IMR-90 (cell line): ENCODE data around the gene COG7. TPM values are rescaled to one million over a fixed set of nuclear protein-coding genes. Genes with fewer than 3 reads are reported as not detected.
"Not testable (repeated sequence)": the region's sequence is repeated elsewhere in the genome, so short reads cannot be mapped to it uniquely, and the experiment has no call there.

Source experiments
- ATAC-seq: fragments of 200-7000 bp; cut with Tn5 transposase; 2 replicates; pipeline ENCODE4 v1.9.1; 2020; ENCODE audit warnings: low read depth, mild to moderate bottlenecking, moderate library complexity
- BruUV-seq: library from RNA; stranded (reverse); fragments of 400-500 nt; replicated peaks from 2 replicates; lab custom pipeline; 2021; lab: Mats Ljungman, UMichigan
- CTCF ChIA-PET: fragments of 300-600 bp; formaldehyde crosslinking; extraction: SDS; loops from one replicate; lab custom pipeline; 2021; ENCODE audit warnings: antibody characterized with exemption; lab: Yijun Ruan, JAX
- POLR2A ChIA-PET: fragments of 300-600 bp; sonication (Branson Sonifier 250); formaldehyde crosslinking; loops from one replicate; lab custom pipeline; 2022; ENCODE audit warnings: antibody characterized with exemption; ENCODE audit not compliant: unreplicated experiment; lab: Charles Lee
- DNase-seq: peaks from one replicate; pipeline ENCODE4 v3.0.0; 2013
- H2AFZ ChIP-seq: replicated peaks from 2 replicates; pipeline ENCODE3; 2013; ENCODE audit warnings: low read length, mild to moderate bottlenecking; ENCODE audit not compliant: poor library complexity
- H2AK5ac ChIP-seq: 2 replicates; pipeline ENCODE4 v1.6.1; 2013; ENCODE audit warnings: low read depth, low read length, inconsistent platforms
- H2AK9ac ChIP-seq: replicated peaks from 2 replicates; pipeline ENCODE3; 2013; ENCODE audit warnings: mild to moderate bottlenecking, low read depth, low read length, moderate library complexity; ENCODE audit not compliant: poor library complexity
- H2BK120ac ChIP-seq: 2 replicates; pipeline ENCODE4 v1.6.1; 2013; ENCODE audit warnings: low read depth, low read length, inconsistent platforms
- H2BK15ac ChIP-seq: 3 replicates; pipeline ENCODE4 v1.6.1; 2013; ENCODE audit warnings: low read depth, low read length, inconsistent platforms
- H2BK20ac ChIP-seq: 2 replicates; pipeline ENCODE4 v1.6.1; 2013; ENCODE audit warnings: low read depth, mild to moderate bottlenecking, inconsistent platforms, low read length, moderate library complexity
- H2BK5ac ChIP-seq: 2 replicates; pipeline ENCODE4 v1.6.1; 2013; ENCODE audit warnings: mild to moderate bottlenecking, low read depth, low read length, inconsistent platforms; ENCODE audit not compliant: poor library complexity, severe bottlenecking
- H3K14ac ChIP-seq: replicated peaks from 2 replicates; pipeline ENCODE4 v1.6.1; 2013; ENCODE audit warnings: low read depth, low read length, inconsistent platforms
- H3K18ac ChIP-seq: 2 replicates; pipeline ENCODE4 v1.6.1; 2013; ENCODE audit warnings: low read depth, low read length, control low read depth
- H3K23ac ChIP-seq: 2 replicates; pipeline ENCODE4 v1.6.1; 2013; ENCODE audit warnings: low read depth, low read length, inconsistent platforms
- H3K27ac ChIP-seq: 2 replicates; pipeline ENCODE4 v1.5.1; 2013; ENCODE audit warnings: mild to moderate bottlenecking, control low read depth, low read length; ENCODE audit not compliant: insufficient read depth
- H3K27me3 ChIP-seq: 2 replicates; pipeline ENCODE4 v1.6.1; 2013; ENCODE audit warnings: low read length; ENCODE audit not compliant: control insufficient read depth, insufficient read depth
- H3K36me3 ChIP-seq: 2 replicates; pipeline ENCODE4 v1.6.1; 2013; ENCODE audit warnings: low read length, mixed read lengths; ENCODE audit not compliant: control insufficient read depth, insufficient read depth
- H3K4ac ChIP-seq: 2 replicates; pipeline ENCODE4 v1.6.1; 2013; ENCODE audit warnings: low read depth, low read length, inconsistent platforms
- H3K4me1 ChIP-seq: 2 replicates; pipeline ENCODE4 v1.6.1; 2013; ENCODE audit warnings: low read length, mixed read lengths; ENCODE audit not compliant: control insufficient read depth, insufficient read depth
- H3K4me2 ChIP-seq: 2 replicates; pipeline ENCODE4 v1.6.1; 2013; ENCODE audit warnings: low read depth, mild to moderate bottlenecking, control low read depth, low read length, moderate library complexity
- H3K4me3 ChIP-seq: 2 replicates; pipeline ENCODE4 v1.5.1; 2013; ENCODE audit warnings: low read depth, mild to moderate bottlenecking, control low read depth, low read length, moderate library complexity; ENCODE audit not compliant: insufficient read depth
- H3K56ac ChIP-seq: 2 replicates; pipeline ENCODE4 v1.6.1; 2013; ENCODE audit warnings: low read length, inconsistent platforms; ENCODE audit not compliant: insufficient read depth; ENCODE audit errors: extremely low read depth
- H3K79me1 ChIP-seq, 2 experiments: 2 replicates each; pipeline ENCODE4 v1.6.1; 2013; ENCODE audit warnings: low read length in 2 of 2, inconsistent platforms in 1 of 2, low read depth in 1 of 2
- H3K9ac ChIP-seq: 2 replicates; pipeline ENCODE4 v1.6.1; 2013; ENCODE audit warnings: low read depth, low read length, control low read depth
- H3K9me1 ChIP-seq: 2 replicates; pipeline ENCODE4 v1.6.1; 2013; ENCODE audit warnings: low read length, inconsistent platforms; ENCODE audit not compliant: insufficient read depth
- H3K9me3 ChIP-seq: 2 replicates; pipeline ENCODE4 v1.6.1; 2013; ENCODE audit warnings: low read length; ENCODE audit not compliant: control insufficient read depth, insufficient read depth
- H4K20me1 ChIP-seq: 2 replicates; pipeline ENCODE4 v1.6.1; 2013; ENCODE audit warnings: low read length, inconsistent platforms; ENCODE audit not compliant: insufficient read depth
- H4K5ac ChIP-seq: 2 replicates; pipeline ENCODE4 v1.6.1; 2013; ENCODE audit warnings: mild to moderate bottlenecking, low read depth, low read length, control low read depth
- H4K8ac ChIP-seq, 2 experiments: 2 replicates each; pipeline ENCODE4 v1.6.1; 2013; ENCODE audit warnings: low read depth in 2 of 2, low read length in 2 of 2, control low read depth in 1 of 2, inconsistent platforms in 1 of 2
- H4K91ac ChIP-seq: 2 replicates; pipeline ENCODE4 v1.6.1; 2013; ENCODE audit warnings: low read depth, low read length, inconsistent platforms; ENCODE audit not compliant: insufficient read depth
- CHD1 ChIP-seq: IDR thresholded peaks from 2 replicates; pipeline ENCODE4 v1.6.1; 2012; ENCODE audit warnings: low read depth, low read length, improper control_type of control experiment
- FOS ChIP-seq: fragments of 150-350 bp; IDR thresholded peaks from 2 replicates; pipeline ENCODE4 v1.6.1; 2016; ENCODE audit warnings: low read depth, low read length
- MAZ ChIP-seq: IDR thresholded peaks from 2 replicates; pipeline ENCODE4 v1.6.1; 2012; ENCODE audit warnings: low read depth, mild to moderate bottlenecking, low read length, improper control_type of control experiment, moderate library complexity, borderline replicate concordance
- RAD21 ChIP-seq: IDR thresholded peaks from 2 replicates; pipeline ENCODE4 v1.6.1; 2012; ENCODE audit warnings: low read length, improper control_type of control experiment
- RCOR1 ChIP-seq: IDR thresholded peaks from 2 replicates; pipeline ENCODE4 v1.6.1; 2012; ENCODE audit warnings: mild to moderate bottlenecking, low read length, improper control_type of control experiment; ENCODE audit not compliant: insufficient replicate concordance
- USF2 ChIP-seq: fragments of 150-350 bp; IDR thresholded peaks from 2 replicates; pipeline ENCODE4 v1.6.1; 2017; ENCODE audit warnings: mild to moderate bottlenecking, antibody characterized with exemption, low read length, low read depth
- WGBS, 2 experiments: methylation state at CpG; one replicate each; pipeline versions ENCODE4 v1.1.5 to v1.1.7; 2013; ENCODE audit warnings: missing lambda C conversion rate in 2 of 2; ENCODE audit not compliant: insufficient read length in 1 of 2; ENCODE audit errors: extremely low coverage in 2 of 2; 5-methylcytosine and 5-hydroxymethylcytosine counted together
- dilution Hi-C: fragments of 300-500 bp; cut with HindIII; formaldehyde crosslinking; loops from one replicate; pipeline ENCODE4 v1.14.3; 2018; ENCODE audit warnings: low sequenced_read_pairs; ENCODE audit not compliant: unreplicated experiment
- in situ Hi-C: fragments of 300-500 bp; cut with MboI; formaldehyde crosslinking; loops from 3 replicates; pipeline ENCODE4 v1.14.3; 2019; ENCODE audit warnings: low sequenced_read_pairs, inconsistent platforms, mixed read lengths
- intact Hi-C: fragments of 100-400 bp; cut with micrococcal nuclease; formaldehyde crosslinking; loops from 2 replicates; pipeline ENCODE4 v1.10.0; 2022
- polyA plus RNA-seq, 3 experiments: library from polyadenylated mRNA; depleted of rRNA; stranded (reverse); fragments of >200 nt; gene quantifications; 2 replicates each; pipeline ENCODE4 v1.2.3, GENCODE V29; 2012; ENCODE audit warnings: low replicate concordance in 1 of 3
- total RNA-seq: library from RNA; depleted of rRNA; stranded (reverse); fragments of >200 nt; gene quantifications from 2 replicates; pipeline ENCODE4 v1.2.3, GENCODE V29; 2012

Gene COG7
- total and polyA plus RNA-seq, 2 of the 4 experiments (the other 2 are of a cell fraction), result 28.5 to 43.7 TPM

GRCh38 chr16:23391381-23392222, 61.4 kb downstream of the COG7 start:
- H3K9me3 ChIP-seq, result no peaks in the 10 kb centered on the region
- no peak overlapping the region for H3K4me2 ChIP-seq
- no peak overlapping the region for H3K27ac ChIP-seq
- H3K18ac ChIP-seq, result no peak overlapping the region
- DNase-seq (no peak), ATAC-seq (no peak)
- H3K4ac ChIP-seq, result no peak overlapping the region
- H2BK20ac ChIP-seq, result no peak overlapping the region
- peaks cover 1% of the 10 kb centered on the region; the same call in 1 of the 2 replicates for H3K4me1 ChIP-seq
- no peak overlapping the region for H4K5ac ChIP-seq
- no peak overlapping the region for H3K23ac ChIP-seq
- in situ Hi-C loops, result no loop called here
- WGBS, 2 experiments, result 100% methylated on average over 6 of the region's 17 CpGs; no CpG with 5 or more reads in 1 of the 2 experiments
- H4K8ac ChIP-seq, result no peak overlapping the region
- TF ChIP-seq MAZ, result no peak
- no peak for TF ChIP-seq FOS
- TF ChIP-seq CHD1, result no peak
- no peak for TF ChIP-seq RCOR1
- no peak for TF ChIP-seq RAD21
- TF ChIP-seq USF2, result no peak
- POLR2A ChIA-PET, result no interaction called here
- intact Hi-C loops, result no loop called here
- dilution Hi-C loops, result no loop called here
- no peak overlapping the region for H3K14ac ChIP-seq
- no peaks in the 10 kb centered on the region for H3K79me1 ChIP-seq
- H3K36me3 ChIP-seq, result peaks cover 50% of the 10 kb centered on the region
- no peak overlapping the region for H2AK5ac ChIP-seq
- H2BK5ac ChIP-seq, result no peak overlapping the region
- H3K56ac ChIP-seq, result no peak overlapping the region
- CTCF ChIA-PET, result no interaction called here
- no peaks in the 10 kb centered on the region for H3K27me3 ChIP-seq
- no peak overlapping the region for H4K91ac ChIP-seq
- H3K9ac ChIP-seq, result no peak overlapping the region
- no peak overlapping the region for H3K4me3 ChIP-seq
- BruUV-seq, result no TSS peak
- no peak overlapping the region for H2BK120ac ChIP-seq
- H2AFZ ChIP-seq, result no peak overlapping the region
- no peak overlapping the region for H2BK15ac ChIP-seq
- H2AK9ac ChIP-seq, result no peak overlapping the region
- H3K9me1 ChIP-seq, result no peaks in the 10 kb centered on the region; the same call in 1 of the 2 replicates
- H4K20me1 ChIP-seq, result no peaks in the 10 kb centered on the region

- H2BK20ac ChIP-seq, H3K27me3 ChIP-seq, H3K18ac ChIP-seq, in situ Hi-C loops, H3K9me1 ChIP-seq, dilution Hi-C loops, POLR2A ChIA-PET, H3K14ac ChIP-seq, BruUV-seq, H4K8ac ChIP-seq, H4K5ac ChIP-seq, H3K4me3 ChIP-seq, H4K91ac ChIP-seq, H3K4me2 ChIP-seq, H3K23ac ChIP-seq, H3K27ac ChIP-seq, H2AK5ac ChIP-seq, CTCF ChIA-PET, H3K4me1 ChIP-seq, H4K20me1 ChIP-seq, ATAC-seq, H3K9me3 ChIP-seq, H2AFZ ChIP-seq, H2BK15ac ChIP-seq, H2AK9ac ChIP-seq, H2BK120ac ChIP-seq, H3K56ac ChIP-seq, intact Hi-C loops, H3K4ac ChIP-seq, DNase-seq, H3K9ac ChIP-seq, H3K79me1 ChIP-seq, H2BK5ac ChIP-seq: not testable (repeated sequence)
- no CpG with 5 or more reads among the region's 8 CpGs for WGBS, 2 experiments
- H3K36me3 ChIP-seq, result peaks cover 42% of the 10 kb centered on the region
Measured at GRCh38 chr16:23389936-23390335, 63.1 kb downstream of the COG7 start.
